Cardiac septum (tissue), 1 donor: Measurements from ENCODE around the gene HSPA8. TPM values are rescaled to one million over a fixed set of nuclear protein-coding genes. Genes with fewer than 3 reads are reported as not detected.

Experiments used
- DNase-seq: peaks from one replicate; pipeline ENCODE4 v3.0.0-alpha.2; 2020; ENCODE audit warnings: low spot score
- intact Hi-C: fragments of 100-400 bp; cut with DNase I; formaldehyde crosslinking; loops from one replicate; pipeline ENCODE4 v1.14.0; 2022
- total RNA-seq: library from RNA; stranded (reverse); fragmentation: NEBNext Ultra II Directional; extraction: Animal tissue kit (Norgen Biotek cat#: 25700); gene quantifications from one replicate; pipeline ENCODE4 v1.2.1, GENCODE V29; 2021
- donor health status: DM: no; HTN: no; CAD: no.

The HSPA8 gene
- total RNA-seq, 1 donor from 2014 or later = 1,191 TPM

GRCh38 chr11:123054301-123055065 lies 7.5 kb downstream of the HSPA8 start:
- intact Hi-C loops = loop anchor here (5.0 kb wide), 1 partner anchor 187 kb away; no protein-coding TSS in a partner anchor
- DNase-seq = no peak

- intact Hi-C loops = loop anchor here (5.0 kb wide), 1 partner anchor 186 kb away; no protein-coding TSS in a partner anchor
- DNase-seq = no peak
Measured at GRCh38 chr11:123052901-123053721, 8.8 kb downstream of the HSPA8 start.

- intact Hi-C loops = loop anchor here (5.0 kb wide), 1 partner anchor 184 kb away; no protein-coding TSS in a partner anchor
- no peak for DNase-seq
Measured at GRCh38 chr11:123051634-123052033, 10.3 kb downstream of the HSPA8 start.

GRCh38 chr11:123051146-123051545 lies 10.8 kb downstream of the HSPA8 start:
- intact Hi-C loops = loop anchor here (5.0 kb wide), 1 partner anchor 184 kb away; no protein-coding TSS in a partner anchor
- DNase-seq = no peak

- intact Hi-C loops = no loop called here
- no peak for DNase-seq
Measured at GRCh38 chr11:123047947-123048293, 14.0 kb downstream of the HSPA8 start.

- intact Hi-C loops = no loop called here
- no peak for DNase-seq
Measured at GRCh38 chr11:123047266-123047946, 14.5 kb downstream of the HSPA8 start.

GRCh38 chr11:123046473-123047259 lies 15.3 kb downstream of the HSPA8 start:
- DNase-seq = no peak
- intact Hi-C loops = no loop called here

- no peak for DNase-seq
- intact Hi-C loops = no loop called here
Measured at GRCh38 chr11:123045101-123045500, 16.8 kb downstream of the HSPA8 start.

GRCh38 chr11:123041185-123041584 lies 20.8 kb downstream of the HSPA8 start:
- intact Hi-C loops = no loop called here
- DNase-seq = no peak

- no peak for DNase-seq
- intact Hi-C loops = no loop called here
Measured at GRCh38 chr11:123040111-123040432, 21.9 kb downstream of the HSPA8 start.

- intact Hi-C loops = no loop called here
- DNase-seq = no peak
Measured at GRCh38 chr11:123035831-123036230, 26.1 kb downstream of the HSPA8 start.

- DNase-seq = no peak
- intact Hi-C loops = no loop called here
Measured at GRCh38 chr11:123034597-123034996, 27.3 kb downstream of the HSPA8 start.

- DNase-seq = no peak
- intact Hi-C loops = no loop called here
Measured at GRCh38 chr11:123033895-123034294, 28.0 kb downstream of the HSPA8 start.

GRCh38 chr11:123030517-123030916 lies 31.4 kb downstream of the HSPA8 start:
- DNase-seq = no peak
- intact Hi-C loops = no loop called here

GRCh38 chr11:123020968-123021367 lies 41.0 kb downstream of the HSPA8 start:
- DNase-seq = no peak
- intact Hi-C loops = loop anchor here (10.0 kb wide), 1 partner anchor 106 kb away; no protein-coding TSS in a partner anchor

- DNase-seq = no peak
- intact Hi-C loops = no loop called here
Measured at GRCh38 chr11:123018702-123019101, 43.2 kb downstream of the HSPA8 start.

- intact Hi-C loops = no loop called here
- peak; percentile 5 for DNase-seq
Measured at GRCh38 chr11:123011510-123011909, 50.4 kb downstream of the HSPA8 start.
